ENCODE data around the gene ODAPH. TPM values are rescaled to one million over a fixed set of nuclear protein-coding genes. Genes with fewer than 3 reads are reported as not detected.
"Not testable (repeated sequence)": the region's sequence is repeated elsewhere in the genome, so short reads cannot be mapped to it uniquely, and the experiment has no call there.

Gene ODAPH
- total and polyA plus RNA-seq, 2 experiments from 2014 or later = 0.16 to 0.24 TPM

DNA sequence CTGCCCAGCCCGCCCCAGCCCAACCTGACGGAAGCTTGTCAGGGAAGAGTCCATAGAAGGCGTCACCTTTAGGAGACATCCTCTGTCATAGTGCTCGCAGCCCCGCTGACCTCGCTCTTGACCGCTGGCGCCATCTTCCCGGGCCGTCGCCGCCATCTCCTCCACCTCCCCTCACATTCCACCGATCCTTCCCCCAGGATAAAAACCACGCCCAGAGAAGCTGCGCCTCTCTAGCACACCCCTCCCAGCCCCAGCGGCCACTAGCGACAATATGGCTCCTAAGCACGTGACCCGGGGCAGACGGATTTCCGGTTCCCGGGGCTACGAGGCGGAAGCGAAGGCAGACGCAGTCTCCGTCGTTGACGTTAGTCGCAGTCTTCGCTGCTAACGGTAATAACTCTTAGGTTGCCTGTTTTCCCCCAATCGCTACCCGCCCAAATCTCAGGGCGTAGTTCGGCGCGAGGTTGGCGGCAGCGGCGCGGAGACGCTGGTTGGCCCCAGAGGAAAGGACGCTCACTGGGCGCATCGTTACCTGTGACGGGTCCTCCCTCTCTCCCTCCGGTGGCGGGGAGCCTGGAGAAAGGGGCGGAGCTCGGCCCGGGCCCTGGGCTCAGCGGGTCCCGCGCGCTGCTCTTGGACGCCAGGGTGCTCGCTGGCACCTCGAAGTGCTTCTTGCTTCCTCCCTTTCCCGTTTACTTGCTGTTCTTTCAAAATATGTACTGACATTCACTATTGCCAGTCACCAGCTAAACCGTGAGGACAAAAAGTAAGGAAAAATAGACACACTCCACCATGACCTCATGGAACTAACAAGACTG, 41.5 kb upstream of the ODAPH start, which contains the start of the genes RCHY1 and THAP6:
Gene RCHY1 (minus strand): TSS at position 273 of the 818 bp plus-strand sequence. CDS start 117 bp downstream, at position 156.
Gene THAP6 (plus strand): TSS at position 343 of the 818 bp plus-strand sequence. CDS start 980 bp downstream, outside the sequence.
- no peaks in the 10 kb centered on the region for H3K9me3 ChIP-seq (ENCODE audit: low read depth)
- H3K27me3 ChIP-seq = no peaks in the 10 kb centered on the region
- no peak for TF ChIP-seq CTCF (IDR thresholded peaks at IDR 0.05; ENCODE audit: low read depth, low read length)
- DNase-seq (ENCODE audit: low read depth in 1 of 2, low spot score in 1 of 2) = peak; percentile 97 to 99
- peak within 1 kb of the TSS; percentile 66 for H3K4me3 ChIP-seq
- peaks cover 23% of the 10 kb centered on the region for H3K4me1 ChIP-seq (ENCODE audit: low read depth)
- H3K27ac ChIP-seq = peak within 1 kb of the TSS; percentile 88
- H3K36me3 ChIP-seq = peaks cover 25% of the 10 kb centered on the region

DNA sequence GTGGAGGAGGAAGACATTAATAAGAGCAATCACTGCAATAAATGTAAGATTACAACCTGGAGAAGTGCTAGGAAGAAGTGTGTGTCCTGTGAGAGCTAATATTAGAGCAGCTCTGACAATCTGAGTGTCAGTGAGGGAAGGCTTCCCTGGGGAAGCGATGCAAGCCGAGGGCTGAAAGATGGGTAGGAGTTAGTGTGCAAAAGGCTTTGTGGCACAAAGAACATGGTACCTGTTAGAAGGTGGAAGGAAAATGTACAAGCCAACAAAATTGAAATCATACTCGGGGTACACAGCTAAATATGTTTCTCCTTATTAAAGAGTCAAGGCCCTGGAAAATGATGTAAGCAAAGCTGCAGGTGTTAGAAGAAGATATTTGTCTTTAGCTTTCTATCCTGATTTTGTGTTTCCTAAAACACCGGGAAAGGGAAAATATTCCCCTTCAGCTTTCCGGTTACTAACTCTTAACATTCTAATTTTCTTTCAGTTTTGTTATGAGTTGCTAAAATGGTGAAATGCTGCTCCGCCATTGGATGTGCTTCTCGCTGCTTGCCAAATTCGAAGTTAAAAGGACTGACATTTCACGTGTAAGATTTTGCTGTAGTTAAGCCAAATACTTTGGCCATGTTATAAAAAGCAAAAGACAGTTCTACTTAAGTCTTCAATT, 40.8 kb upstream of the ODAPH start:
- peak overlapping the region; percentile 66 for H3K4me3 ChIP-seq
- no peak for TF ChIP-seq CTCF (IDR thresholded peaks at IDR 0.05; ENCODE audit: low read depth, low read length)
- H3K9me3 ChIP-seq (ENCODE audit: low read depth) = no peaks in the 10 kb centered on the region
- DNase-seq (ENCODE audit: low read depth in 1 of 2, low spot score in 1 of 2) = no peak
- H3K36me3 ChIP-seq = peaks cover 25% of the 10 kb centered on the region
- no peaks in the 10 kb centered on the region for H3K27me3 ChIP-seq
- H3K27ac ChIP-seq = peak overlapping the region; percentile 88
- peaks cover 23% of the 10 kb centered on the region for H3K4me1 ChIP-seq (ENCODE audit: low read depth)

DNA sequence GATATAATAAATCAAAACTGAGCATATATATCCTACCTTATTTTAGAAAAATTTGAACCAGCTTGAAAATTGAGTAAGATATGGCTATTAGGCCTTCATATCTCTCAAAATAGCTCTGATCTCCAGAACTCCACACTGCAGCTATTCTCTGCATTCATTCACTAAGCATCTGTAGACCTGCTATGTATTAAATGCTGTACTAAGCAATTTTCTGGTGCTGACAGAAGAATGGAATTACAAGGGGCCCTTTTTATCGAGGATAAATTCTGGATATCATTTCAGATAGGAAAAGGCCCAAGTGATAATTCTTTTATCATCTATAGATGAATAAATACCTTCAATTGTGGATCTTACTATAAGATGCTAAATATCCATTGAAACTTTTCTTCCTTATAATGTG, 39.7 kb upstream of the ODAPH start:
- no peak for DNase-seq (ENCODE audit: low read depth in 1 of 2, low spot score in 1 of 2)
- Histone ChIP-seq H3K27ac (no peak overlapping the region), H3K4me3 (no peak overlapping the region), H3K27me3 (no peaks in the 10 kb centered on the region), H3K36me3 (peaks cover 25% of the 10 kb centered on the region), H3K9me3 (ENCODE audit: low read depth) (no peaks in the 10 kb centered on the region), H3K4me1 (ENCODE audit: low read depth) (peaks cover 23% of the 10 kb centered on the region)
- TF ChIP-seq CTCF (IDR thresholded peaks at IDR 0.05; ENCODE audit: low read depth, low read length) = no peak

DNA sequence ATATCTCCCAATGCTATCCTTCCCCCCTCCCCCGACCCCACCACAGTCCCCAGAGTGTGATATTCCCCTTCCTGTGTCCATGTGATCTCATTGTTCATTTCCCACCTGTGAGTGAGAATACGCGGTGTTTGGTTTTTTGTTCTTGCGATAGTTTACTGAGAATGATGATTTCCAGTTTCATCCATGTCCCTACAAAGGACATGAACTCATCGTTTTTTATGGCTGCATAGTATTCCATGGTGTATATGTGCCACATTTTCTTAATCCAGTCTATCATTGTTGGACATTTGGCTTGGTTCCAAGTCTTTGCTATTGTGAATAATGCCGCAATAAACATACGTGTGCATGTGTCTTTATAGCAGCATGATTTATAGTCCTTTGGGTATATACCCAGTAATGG, 36.4 kb upstream of the ODAPH start:
- H3K27me3 ChIP-seq; H3K4me1 ChIP-seq (ENCODE audit: low read depth): not testable (repeated sequence)
- H3K36me3 ChIP-seq = peaks cover 37% of the 10 kb centered on the region

DNA sequence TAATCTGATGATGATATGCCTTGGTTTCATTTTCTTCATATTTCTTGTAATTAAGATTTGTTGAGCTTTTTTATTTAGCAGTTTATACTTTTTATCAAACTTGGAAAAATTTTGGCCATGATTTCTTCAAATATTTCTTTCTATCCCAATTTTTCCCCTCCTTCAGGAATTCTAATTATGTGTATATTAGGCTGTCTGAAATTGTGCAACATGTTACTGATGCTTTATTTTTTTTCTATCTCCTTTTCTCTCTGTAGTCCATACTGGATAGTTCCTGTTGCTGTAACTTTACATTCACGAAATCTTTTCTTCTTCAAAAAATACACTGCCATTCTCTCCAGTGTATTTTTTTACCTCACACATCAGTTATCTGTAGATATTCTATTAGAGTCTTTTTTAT, 30.8 kb upstream of the ODAPH start:
- H3K4me1 ChIP-seq (ENCODE audit: low read depth) = no peaks in the 10 kb centered on the region
- H3K27me3 ChIP-seq = no peaks in the 10 kb centered on the region
- no peak overlapping the region for H3K4me3 ChIP-seq
- no peak for TF ChIP-seq CTCF (IDR thresholded peaks at IDR 0.05; ENCODE audit: low read depth, low read length)
- peaks cover 44% of the 10 kb centered on the region for H3K36me3 ChIP-seq
- H3K27ac ChIP-seq = no peak overlapping the region
- peak in 1 of 2 donors; percentile 6 for DNase-seq (ENCODE audit: low read depth in 1 of 2, low spot score in 1 of 2)
- no peaks in the 10 kb centered on the region for H3K9me3 ChIP-seq (ENCODE audit: low read depth)

More for the DNA sequence above, 36.4 kb upstream of the ODAPH start:
- H3K9me3 ChIP-seq (ENCODE audit: low read depth); H3K4me3 ChIP-seq; DNase-seq (ENCODE audit: low read depth in 1 of 2, low spot score in 1 of 2); H3K27ac ChIP-seq: not testable (repeated sequence)

DNA sequence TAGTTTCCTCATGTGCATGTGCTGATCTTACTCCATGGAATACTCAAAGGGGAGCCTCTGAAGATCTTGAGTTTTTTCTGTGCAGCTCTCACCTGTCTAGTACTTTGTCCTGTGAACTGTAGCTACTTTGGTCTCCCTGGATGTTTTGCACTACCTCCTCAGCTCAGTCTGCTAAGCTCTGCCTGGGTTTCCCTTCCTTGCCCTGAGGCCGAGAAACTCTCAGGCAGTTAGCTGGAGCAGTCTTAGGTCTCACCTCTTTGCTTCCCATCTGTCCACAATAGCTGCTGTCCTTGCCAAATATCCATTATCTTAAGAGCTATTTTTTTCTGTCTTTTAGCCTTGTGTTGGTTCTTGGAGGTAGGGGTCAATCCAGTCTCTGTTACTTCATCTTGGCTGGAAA, 30.0 kb upstream of the ODAPH start:
- H3K36me3 ChIP-seq = peaks cover 44% of the 10 kb centered on the region
- H3K27me3 ChIP-seq = no peaks in the 10 kb centered on the region
- no peak overlapping the region for H3K4me3 ChIP-seq
- no peak for DNase-seq (ENCODE audit: low read depth in 1 of 2, low spot score in 1 of 2)
- TF ChIP-seq CTCF (IDR thresholded peaks at IDR 0.05; ENCODE audit: low read depth, low read length) = no peak
- no peak overlapping the region for H3K27ac ChIP-seq
- no peaks in the 10 kb centered on the region for H3K9me3 ChIP-seq (ENCODE audit: low read depth)
- H3K4me1 ChIP-seq (ENCODE audit: low read depth) = no peaks in the 10 kb centered on the region
